Right renal cortex interstitium (tissue), 3 donors: ENCODE results near the gene ZNF664. TPM values are rescaled to one million over a fixed set of nuclear protein-coding genes. Genes with fewer than 3 reads are reported as not detected.
A peak's percentile ranks its signal among the peaks of the same experiment; 100 is the strongest.

Experiments used
- DNase-seq, 3 donors: peaks; one replicate each; pipeline ENCODE4 v3.0.0-alpha.2; 2013; ENCODE audit warnings: low read depth in 3 of 3, low spot score in 2 of 3
- polyA plus RNA-seq, 3 donors: library from polyadenylated mRNA; unstranded; fragments of 120-200 nt; gene quantifications; one replicate each; pipeline ENCODE4 v1.2.1, GENCODE V29; 2013; ENCODE audit not compliant: insufficient read length in 3 of 3

Gene ZNF664
- 100 to 1,000 TPM; 165 to 189 (median 177) TPM for polyA plus RNA-seq

GRCh38 chr12:123972457-123973401 is at the start of gene ZNF664, which contains the start of gene CCDC92:
ZNF664 (plus strand) TSS chr12:123973215; CDS start chr12:124012145, 38,930 bp downstream.
CCDC92 (minus strand) TSS chr12:123972831; CDS start chr12:123944305, 28,526 bp downstream.
- DNase-seq, result peak; percentile 69 to 85 (median 78)

GRCh38 chr12:123923927-123924326 is 49.1 kb upstream of the ZNF664 start:
- no peak for DNase-seq

DNA sequence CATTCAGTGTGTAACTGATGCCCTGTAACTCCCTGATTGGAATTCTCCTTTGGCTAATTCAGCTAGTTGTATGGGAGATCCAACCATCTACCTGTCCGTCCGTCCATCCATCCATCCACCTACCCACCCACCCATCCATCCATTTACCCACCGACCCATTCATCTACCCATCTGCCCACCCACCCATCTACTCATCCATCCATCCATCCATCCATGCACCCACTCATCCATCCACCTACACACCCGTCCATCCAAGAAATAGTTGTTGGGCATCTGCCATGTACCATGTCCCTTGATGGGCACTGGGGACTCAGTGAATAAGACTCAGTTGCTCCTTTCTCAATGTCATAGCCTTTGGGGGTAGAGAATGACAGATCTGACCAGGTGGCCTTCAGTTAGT is 48.5 kb upstream of the ZNF664 start:
- no peak for DNase-seq

DNA sequence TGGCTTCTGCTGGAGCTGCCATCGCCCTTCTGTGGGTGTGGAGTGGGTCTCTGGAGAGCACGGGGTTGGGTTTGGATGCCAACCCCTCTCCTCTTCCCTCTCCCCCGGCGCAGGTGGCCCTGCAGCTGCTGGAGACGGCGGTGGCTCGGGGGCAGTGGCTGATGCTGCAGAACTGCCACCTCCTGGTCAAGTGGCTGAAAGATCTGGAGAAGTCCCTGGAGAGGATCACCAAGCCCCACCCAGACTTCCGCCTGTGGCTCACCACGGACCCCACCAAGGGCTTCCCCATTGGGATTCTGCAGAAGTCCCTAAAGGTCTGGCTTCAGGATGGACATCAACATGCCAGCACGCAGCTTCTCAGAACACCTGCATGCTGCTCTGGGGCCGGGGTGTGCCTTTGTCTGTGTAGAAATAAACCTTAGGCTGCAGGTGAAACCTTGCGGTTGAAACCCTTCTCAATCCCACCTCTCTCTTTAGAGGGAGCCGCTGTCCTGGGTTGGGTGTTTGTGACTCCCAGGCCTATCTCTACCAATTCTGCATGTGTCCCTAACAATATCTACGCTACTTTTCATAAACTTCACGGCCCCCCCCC is 44.6 kb upstream of the ZNF664 start:
- no peak for DNase-seq

DNA sequence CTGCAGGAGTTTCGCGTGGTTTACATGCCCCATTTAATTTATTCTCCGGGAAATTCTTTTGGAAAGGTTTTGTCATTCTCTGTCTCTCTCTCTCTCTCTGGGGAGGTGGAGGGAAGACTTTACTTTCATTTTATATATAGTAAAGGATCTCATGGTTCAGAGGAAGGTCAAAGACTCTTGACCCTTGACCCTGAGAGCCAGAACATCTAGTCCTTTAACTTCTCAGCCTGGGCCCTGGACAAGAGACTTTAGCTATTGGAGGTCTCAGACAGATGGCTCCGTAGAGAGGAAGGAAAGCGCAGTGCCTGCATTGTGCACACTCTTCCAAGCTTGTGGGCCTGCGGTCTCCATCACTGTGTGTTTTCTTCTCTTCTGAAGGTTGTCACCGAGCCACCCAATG is 44.1 kb upstream of the ZNF664 start:
- no peak for DNase-seq

GRCh38 chr12:123929946-123930583 is 43.0 kb upstream of the ZNF664 start:
- no peak for DNase-seq

- no peak for DNase-seq
These were observed 41.2 kb upstream of the ZNF664 start for GRCh38 chr12:123931686-123932321.

DNA sequence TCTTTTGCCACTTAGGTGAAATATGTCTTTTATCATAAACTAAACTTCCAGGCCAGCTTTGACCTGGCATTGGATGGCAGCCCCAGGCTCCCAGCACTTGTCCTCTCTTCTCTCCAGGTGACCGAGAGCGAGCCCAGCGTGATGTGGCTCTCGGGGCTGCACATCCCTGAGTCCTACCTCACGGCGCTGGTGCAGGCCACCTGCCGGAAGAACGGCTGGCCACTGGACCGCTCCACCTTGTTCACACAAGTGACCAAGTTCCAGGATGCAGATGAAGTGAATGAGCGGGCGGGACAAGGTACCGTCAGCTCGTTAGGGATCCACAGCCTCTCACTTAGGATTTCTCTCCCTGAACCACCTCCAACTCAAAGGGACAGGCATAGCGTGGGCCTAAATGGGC is 39.8 kb upstream of the ZNF664 start:
- no peak for DNase-seq

DNA sequence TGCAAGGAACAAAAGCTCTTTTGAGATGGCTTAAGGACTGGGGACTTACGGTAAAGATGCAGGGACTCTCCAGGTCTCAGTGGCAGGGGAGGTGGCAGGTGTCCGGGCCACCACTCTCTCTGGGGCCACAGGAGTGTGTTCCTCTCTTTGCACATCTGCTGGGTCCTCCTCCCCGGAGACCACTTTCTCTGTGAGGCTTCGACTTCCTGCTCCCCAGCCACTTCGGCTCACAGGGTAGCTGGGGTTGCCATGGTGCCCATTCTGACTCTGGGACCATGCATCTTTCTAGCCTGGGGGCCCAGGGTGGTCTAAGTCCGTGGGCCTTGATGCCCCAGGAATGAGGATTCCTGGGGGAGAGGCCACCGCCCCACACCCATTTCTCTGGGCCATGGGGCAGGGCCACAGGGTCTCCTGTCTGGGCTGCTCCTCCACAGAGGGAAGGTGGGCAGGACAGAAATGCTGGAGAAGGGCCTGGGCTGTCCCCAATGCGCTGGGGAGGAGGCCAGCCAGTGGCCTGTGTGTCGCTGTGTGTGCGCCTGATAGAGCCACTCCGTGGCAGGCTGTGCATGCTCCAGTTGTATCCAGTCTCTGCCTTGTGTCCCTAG is 38.9 kb upstream of the ZNF664 start:
- no peak for DNase-seq

GRCh38 chr12:123934829-123935228 is 38.2 kb upstream of the ZNF664 start:
- DNase-seq, result no peak

DNA sequence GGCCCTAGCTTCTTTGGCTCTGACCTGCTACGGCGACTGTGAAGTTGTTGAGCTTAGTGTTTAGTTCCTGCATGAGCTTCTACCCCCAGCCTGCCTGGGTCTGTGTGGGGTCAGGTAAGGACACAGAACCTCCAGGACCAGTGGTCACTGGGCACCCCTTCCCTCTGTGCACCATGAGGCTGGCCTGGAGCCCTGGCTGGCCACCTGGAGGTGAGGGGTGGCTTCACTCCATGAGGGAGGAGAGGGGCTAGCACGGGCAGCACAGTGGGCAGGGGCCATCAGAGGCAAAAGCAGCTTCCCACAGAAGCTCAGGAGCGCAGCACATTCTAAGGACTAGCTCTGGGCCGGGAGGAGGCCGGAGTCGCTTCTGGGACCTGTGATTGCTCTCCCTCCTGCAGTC is 37.1 kb upstream of the ZNF664 start:
- DNase-seq, result no peak

DNA sequence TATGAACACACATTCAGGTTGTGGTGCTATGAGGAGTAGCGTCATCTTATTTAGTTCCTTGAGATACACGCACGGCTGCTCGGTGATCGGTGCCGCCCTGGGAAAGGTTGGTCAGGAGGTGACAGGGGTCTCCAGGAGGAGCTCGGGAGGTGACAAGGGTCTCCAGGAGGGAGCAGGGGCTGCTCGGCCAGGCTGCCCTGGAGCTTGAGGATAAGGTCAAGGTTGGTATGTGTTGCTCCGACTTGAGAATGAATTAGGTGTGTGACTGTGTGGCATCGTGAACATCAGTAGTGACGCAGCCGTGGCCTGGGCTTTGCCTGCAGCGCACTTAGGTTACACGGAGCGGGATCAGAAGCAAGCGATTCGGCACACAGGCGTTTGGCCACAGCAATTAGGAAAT is 36.5 kb upstream of the ZNF664 start:
- no peak for DNase-seq

DNA sequence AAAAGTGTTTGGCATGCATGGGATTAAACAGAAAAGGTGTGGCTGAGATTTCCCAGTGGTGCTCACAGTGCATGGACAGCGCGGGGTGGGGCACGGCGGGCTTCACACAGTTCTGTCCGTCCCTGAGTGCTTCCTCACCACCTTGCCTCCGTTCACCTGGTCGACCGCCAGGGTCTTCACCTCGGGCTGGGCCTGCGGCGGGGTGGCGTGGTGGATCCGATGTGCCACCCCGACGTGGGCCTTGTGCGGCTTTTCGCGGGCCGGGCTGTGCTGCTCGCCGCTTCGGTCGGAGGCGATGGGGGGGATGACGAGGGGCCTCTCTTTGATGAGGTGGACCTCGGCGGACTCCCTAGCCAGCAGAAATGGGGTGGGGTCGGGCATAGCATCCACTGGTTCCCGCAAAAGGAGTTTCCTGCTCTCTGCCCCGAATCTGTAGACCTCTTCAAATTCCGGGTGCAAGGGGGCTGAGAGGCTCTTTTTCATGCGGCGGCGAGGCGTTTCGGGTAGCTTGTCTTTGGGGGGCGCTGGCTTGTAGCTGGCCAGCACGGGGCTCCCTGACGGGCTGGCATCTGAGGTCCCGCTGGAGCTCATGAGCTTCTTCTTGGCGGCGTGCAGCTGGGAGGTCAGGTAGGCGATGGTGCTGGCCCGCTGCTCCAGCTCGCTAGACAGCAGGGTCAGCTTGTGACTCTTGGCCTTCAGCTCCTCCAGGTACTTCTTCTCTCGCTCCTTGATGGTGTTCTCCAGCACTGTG is 35.9 kb upstream of the ZNF664 start:
- no peak for DNase-seq

DNA sequence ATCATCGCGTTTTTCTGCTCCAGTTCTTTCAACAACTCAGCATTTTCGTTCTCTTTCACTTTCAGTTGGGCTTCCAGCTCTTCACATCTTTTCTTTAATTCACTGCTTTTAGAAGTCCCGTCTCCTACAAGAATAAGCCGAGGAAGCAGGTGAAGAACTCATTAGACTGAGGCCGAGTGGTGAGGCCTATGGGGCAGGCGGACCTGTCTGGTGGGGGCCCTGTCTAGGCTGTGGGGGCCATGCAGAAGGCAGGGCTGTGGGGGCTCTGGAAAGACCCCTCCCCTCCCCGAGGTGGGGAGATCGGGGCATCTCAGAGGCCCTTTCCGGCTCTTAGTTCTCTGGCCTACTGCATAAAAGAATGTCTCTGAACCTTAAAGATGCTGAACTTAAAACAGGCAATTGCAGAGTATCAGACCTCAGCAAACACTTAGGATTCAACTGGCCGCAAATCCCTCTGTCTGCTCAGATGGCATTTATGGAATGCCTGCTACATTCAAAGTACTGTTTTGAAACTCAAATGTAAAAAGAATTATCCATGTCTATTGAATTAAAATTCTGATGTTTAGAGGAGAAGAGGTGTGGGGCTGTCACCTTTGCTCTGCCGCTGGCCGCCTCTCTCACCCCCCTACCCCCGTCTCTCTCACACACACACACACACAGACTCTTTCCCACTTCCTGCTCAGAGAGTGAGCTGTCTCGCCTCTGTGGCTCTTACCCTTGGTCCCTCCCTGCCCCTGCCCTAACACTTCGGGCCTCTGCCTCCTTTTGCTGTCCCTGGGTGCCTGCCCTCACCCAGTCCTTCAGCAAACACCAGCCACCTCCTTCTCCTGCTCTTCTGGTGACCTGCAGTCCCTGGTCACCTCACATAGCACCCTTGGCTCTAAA is 35.1 kb upstream of the ZNF664 start:
- DNase-seq, result no peak

GRCh38 chr12:123938679-123939480 is 34.1 kb upstream of the ZNF664 start:
- no peak for DNase-seq

- no peak for DNase-seq
These were observed 33.0 kb upstream of the ZNF664 start for GRCh38 chr12:123939716-123940626.

GRCh38 chr12:123940627-123940966 is 32.4 kb upstream of the ZNF664 start:
- no peak for DNase-seq
